DMS53 treated with DMSO at 0.1 percent for 48 hours (cell line): Measurements from ENCODE around the gene B3GNT5.

ENCODE experiments used
- DNase-seq: peaks from one replicate; lab custom pipeline; 2025; ENCODE audit not compliant: unreplicated experiment; lab: John Stamatoyannopoulos, UW

Gene B3GNT5

GRCh38 chr3:183318877-183319276, 65.8 kb downstream of the B3GNT5 start:
- no peak for DNase-seq

GRCh38 chr3:183319371-183319770, 66.3 kb downstream of the B3GNT5 start:
- DNase-seq, result no peak
